HepG2 (cell line): ENCODE results near the gene SH2D3A. TPM values are rescaled to one million over a fixed set of nuclear protein-coding genes. Genes with fewer than 3 reads are reported as not detected.

Experiments used
- CREB1 ChIP-seq, 2 experiments: fragments of 450-650 bp in 1 of 2; IDR thresholded peaks; 2 replicates each; pipeline ENCODE4 v1.6.1; 2016 to 2017; ENCODE audit warnings: control low read depth in 1 of 2, mild to moderate bottlenecking in 1 of 2, missing compliant biosample characterization in 1 of 2, missing genetic modification characterization in 1 of 2
- NCOR1 ChIP-seq: fragments of 200-600 bp; sonication (generic); IDR thresholded peaks from 2 replicates; pipeline ENCODE4 v1.7.0; 2017; ENCODE audit warnings: antibody characterized with exemption, low read length, borderline replicate concordance
- PITX1 ChIP-seq: sonication (generic); formaldehyde crosslinking; IDR thresholded peaks from 2 replicates; pipeline ENCODE4 v1.5.1; 2020; ENCODE audit warnings: mild to moderate bottlenecking, missing genetic modification reagents
- RFXAP ChIP-seq: sonication (generic); formaldehyde crosslinking; IDR thresholded peaks from 2 replicates; pipeline ENCODE4 v1.4.0; 2020; ENCODE audit warnings: missing genetic modification reagents, borderline replicate concordance
- SNRNP70 ChIP-seq: fragments of 200-400 bp; formaldehyde crosslinking; IDR thresholded peaks from 2 replicates; pipeline ENCODE4 v1.6.1; 2017; ENCODE audit warnings: mild to moderate bottlenecking, low read depth, low read length, moderate library complexity
- SRSF4 ChIP-seq: fragments of 200-400 bp; formaldehyde crosslinking; IDR thresholded peaks from one replicate; pipeline ENCODE4 v1.6.1; 2018; ENCODE audit warnings: mild to moderate bottlenecking, low read depth, low read length, moderate library complexity; ENCODE audit not compliant: poor library complexity, severe bottlenecking
- SYNCRIP ChIP-seq: fragments of 200-400 bp; formaldehyde crosslinking; IDR thresholded peaks from 2 replicates; pipeline ENCODE4 v1.6.1; 2018; ENCODE audit warnings: mild to moderate bottlenecking, low read depth, low read length; ENCODE audit not compliant: insufficient read depth
- TP53 ChIP-seq: sonication (generic); formaldehyde crosslinking; conservative IDR thresholded peaks from 2 replicates; pipeline ENCODE4 v1.4.0; 2020; ENCODE audit warnings: missing genetic modification reagents
- ZMYM3 ChIP-seq: sonication (generic); formaldehyde crosslinking; IDR thresholded peaks from 2 replicates; pipeline ENCODE4 v1.5.1; 2020; ENCODE audit warnings: mild to moderate bottlenecking, missing genetic modification reagents
- ZNF136 ChIP-seq: sonication (generic); formaldehyde crosslinking; IDR thresholded peaks from 2 replicates; pipeline ENCODE4 v1.8.1; 2022; ENCODE audit warnings: low read depth, mild to moderate bottlenecking, moderate library complexity, missing genetic modification reagents
- ZNF460 ChIP-seq: sonication (generic); formaldehyde crosslinking; IDR thresholded peaks from 2 replicates; pipeline ENCODE4 v1.5.1; 2020; ENCODE audit warnings: missing genetic modification reagents, mild to moderate bottlenecking, borderline replicate concordance
- ZSCAN29 ChIP-seq: sonication (generic); formaldehyde crosslinking; conservative IDR thresholded peaks from 2 replicates; pipeline ENCODE4 v1.4.0; 2020; ENCODE audit warnings: mild to moderate bottlenecking, missing genetic modification reagents
- polyA plus RNA-seq, 8 experiments: library from polyadenylated mRNA; depleted of rRNA in 3 of 8; stranded (reverse) in 7 of 8; unstranded in 1 of 8; fragments of >200 nt; fragmentation: Illumina TruSeq in 4 of 8; extraction: Trizol in 4 of 8; gene quantifications; 2 replicates each; pipeline versions ENCODE4 v1.2.1 to v1.2.3, GENCODE V29; 2011 to 2016; ENCODE audit warnings: low read depth in 4 of 8, missing spikeins in 1 of 8, mixed read lengths in 1 of 8; ENCODE audit not compliant: insufficient read depth in 1 of 8
- total RNA-seq, 5 experiments: library from RNA; depleted of rRNA; stranded (reverse); fragments of >200 nt; fragmentation: Illumina TruSeq; extraction: Trizol; gene quantifications; 2 replicates each; pipeline ENCODE4 v1.2.3, GENCODE V29; 2016; ENCODE audit warnings: low read depth in 1 of 5
- TF ChIP-seq, protein P1 (sequence below): sonication (generic); formaldehyde crosslinking; IDR thresholded peaks from 2 replicates; pipeline ENCODE4 v1.8.0; 2022; ENCODE audit warnings: missing genetic modification reagents, mild to moderate bottlenecking, moderate library complexity, borderline replicate concordance
- TF ChIP-seq, protein P2 (sequence below): IDR thresholded peaks from 2 replicates; pipeline ENCODE4 v1.6.1; 2016; ENCODE audit warnings: mild to moderate bottlenecking, missing biosample characterization, missing genetic modification reagents
- TF ChIP-seq, protein P3 (sequence below): sonication (generic); formaldehyde crosslinking; IDR thresholded peaks from 2 replicates; pipeline ENCODE4 v1.5.1; 2020; ENCODE audit warnings: mild to moderate bottlenecking, missing genetic modification reagents, borderline replicate concordance
- TF ChIP-seq, protein P4 (sequence below): IDR thresholded peaks from 2 replicates; pipeline ENCODE4 v1.4.0; 2020; ENCODE audit warnings: mild to moderate bottlenecking, missing genetic modification reagents

The SH2D3A gene
- total and polyA plus RNA-seq, 2 of the 13 experiments (the other 11 are each of a cell fraction or from before 2014, with no cell fraction given) = 1.0 to 2.2 TPM

DNA sequence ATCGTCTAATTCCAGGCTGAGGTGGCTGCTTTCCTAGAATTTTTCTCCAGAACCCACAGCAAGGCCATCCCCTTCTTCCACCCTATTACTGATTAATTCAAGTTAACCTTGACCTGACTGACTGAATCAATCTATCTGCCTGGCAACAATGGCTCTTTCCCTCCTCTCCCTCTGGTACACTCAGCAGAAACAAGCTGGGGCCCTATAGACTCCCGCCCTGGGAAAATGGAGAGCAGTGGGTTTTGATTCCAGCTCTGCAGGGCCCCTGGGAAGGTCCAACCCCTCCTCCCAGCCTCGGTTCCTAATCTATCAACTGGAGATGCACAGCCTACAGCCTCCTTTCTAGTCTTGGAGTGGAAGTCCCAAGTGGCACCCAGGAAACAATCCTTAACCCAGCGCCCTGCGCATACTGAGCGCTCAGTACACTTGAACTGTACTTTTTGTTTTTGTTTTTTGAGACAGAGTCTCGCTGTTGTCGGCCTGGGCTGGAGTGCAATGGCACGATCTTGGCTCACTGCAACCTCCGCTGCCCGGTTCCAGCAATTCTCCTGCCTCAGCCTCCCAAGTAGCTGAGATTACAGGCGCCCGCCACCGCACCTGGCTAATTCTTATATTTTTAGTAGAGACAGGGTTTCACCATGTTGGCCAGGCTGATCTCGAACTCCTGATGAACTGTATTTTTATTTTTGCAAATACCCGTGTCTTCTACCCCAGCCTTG is 41.6 kb downstream of the SH2D3A start (continued):
- TF ChIP-seq PITX1 (no peak), ZSCAN29 (CRISPR knock-in tag) (peak; percentile 88; the same call in 1 of the 2 replicates), ZNF460 (CRISPR knock-in tag) (peak; percentile 68; the same call in 1 of the 2 replicates), SYNCRIP (no peak), ZNF136 (CRISPR knock-in tag) (no peak), CREB1 (IDR thresholded peaks at IDR 0.05) (no peak), CREB1 (CRISPR knock-in tag; IDR thresholded peaks at IDR 0.05) (0 out of 2 replicates have a peak, but pooled peaks have one; percentile 10), SRSF4 (no peak), RFXAP (peak; percentile 99), SNRNP70 (no peak), TP53 (no peak), NCOR1 (peak; percentile 50; the same call in 1 of the 2 replicates), ZMYM3 (CRISPR knock-in tag) (no peak)
- TF ChIP-seq, protein P1, sequence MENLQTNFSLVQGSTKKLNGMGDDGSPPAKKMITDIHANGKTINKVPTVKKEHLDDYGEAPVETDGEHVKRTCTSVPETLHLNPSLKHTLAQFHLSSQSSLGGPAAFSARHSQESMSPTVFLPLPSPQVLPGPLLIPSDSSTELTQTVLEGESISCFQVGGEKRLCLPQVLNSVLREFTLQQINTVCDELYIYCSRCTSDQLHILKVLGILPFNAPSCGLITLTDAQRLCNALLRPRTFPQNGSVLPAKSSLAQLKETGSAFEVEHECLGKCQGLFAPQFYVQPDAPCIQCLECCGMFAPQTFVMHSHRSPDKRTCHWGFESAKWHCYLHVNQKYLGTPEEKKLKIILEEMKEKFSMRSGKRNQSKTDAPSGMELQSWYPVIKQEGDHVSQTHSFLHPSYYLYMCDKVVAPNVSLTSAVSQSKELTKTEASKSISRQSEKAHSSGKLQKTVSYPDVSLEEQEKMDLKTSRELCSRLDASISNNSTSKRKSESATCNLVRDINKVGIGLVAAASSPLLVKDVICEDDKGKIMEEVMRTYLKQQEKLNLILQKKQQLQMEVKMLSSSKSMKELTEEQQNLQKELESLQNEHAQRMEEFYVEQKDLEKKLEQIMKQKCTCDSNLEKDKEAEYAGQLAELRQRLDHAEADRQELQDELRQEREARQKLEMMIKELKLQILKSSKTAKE (CRISPR knock-in tag) = no peak
- TF ChIP-seq, protein P2, sequence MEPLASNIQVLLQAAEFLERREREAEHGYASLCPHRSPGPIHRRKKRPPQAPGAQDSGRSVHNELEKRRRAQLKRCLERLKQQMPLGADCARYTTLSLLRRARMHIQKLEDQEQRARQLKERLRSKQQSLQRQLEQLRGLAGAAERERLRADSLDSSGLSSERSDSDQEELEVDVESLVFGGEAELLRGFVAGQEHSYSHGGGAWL (CRISPR knock-in tag) = no peak
- TF ChIP-seq, protein P3, sequence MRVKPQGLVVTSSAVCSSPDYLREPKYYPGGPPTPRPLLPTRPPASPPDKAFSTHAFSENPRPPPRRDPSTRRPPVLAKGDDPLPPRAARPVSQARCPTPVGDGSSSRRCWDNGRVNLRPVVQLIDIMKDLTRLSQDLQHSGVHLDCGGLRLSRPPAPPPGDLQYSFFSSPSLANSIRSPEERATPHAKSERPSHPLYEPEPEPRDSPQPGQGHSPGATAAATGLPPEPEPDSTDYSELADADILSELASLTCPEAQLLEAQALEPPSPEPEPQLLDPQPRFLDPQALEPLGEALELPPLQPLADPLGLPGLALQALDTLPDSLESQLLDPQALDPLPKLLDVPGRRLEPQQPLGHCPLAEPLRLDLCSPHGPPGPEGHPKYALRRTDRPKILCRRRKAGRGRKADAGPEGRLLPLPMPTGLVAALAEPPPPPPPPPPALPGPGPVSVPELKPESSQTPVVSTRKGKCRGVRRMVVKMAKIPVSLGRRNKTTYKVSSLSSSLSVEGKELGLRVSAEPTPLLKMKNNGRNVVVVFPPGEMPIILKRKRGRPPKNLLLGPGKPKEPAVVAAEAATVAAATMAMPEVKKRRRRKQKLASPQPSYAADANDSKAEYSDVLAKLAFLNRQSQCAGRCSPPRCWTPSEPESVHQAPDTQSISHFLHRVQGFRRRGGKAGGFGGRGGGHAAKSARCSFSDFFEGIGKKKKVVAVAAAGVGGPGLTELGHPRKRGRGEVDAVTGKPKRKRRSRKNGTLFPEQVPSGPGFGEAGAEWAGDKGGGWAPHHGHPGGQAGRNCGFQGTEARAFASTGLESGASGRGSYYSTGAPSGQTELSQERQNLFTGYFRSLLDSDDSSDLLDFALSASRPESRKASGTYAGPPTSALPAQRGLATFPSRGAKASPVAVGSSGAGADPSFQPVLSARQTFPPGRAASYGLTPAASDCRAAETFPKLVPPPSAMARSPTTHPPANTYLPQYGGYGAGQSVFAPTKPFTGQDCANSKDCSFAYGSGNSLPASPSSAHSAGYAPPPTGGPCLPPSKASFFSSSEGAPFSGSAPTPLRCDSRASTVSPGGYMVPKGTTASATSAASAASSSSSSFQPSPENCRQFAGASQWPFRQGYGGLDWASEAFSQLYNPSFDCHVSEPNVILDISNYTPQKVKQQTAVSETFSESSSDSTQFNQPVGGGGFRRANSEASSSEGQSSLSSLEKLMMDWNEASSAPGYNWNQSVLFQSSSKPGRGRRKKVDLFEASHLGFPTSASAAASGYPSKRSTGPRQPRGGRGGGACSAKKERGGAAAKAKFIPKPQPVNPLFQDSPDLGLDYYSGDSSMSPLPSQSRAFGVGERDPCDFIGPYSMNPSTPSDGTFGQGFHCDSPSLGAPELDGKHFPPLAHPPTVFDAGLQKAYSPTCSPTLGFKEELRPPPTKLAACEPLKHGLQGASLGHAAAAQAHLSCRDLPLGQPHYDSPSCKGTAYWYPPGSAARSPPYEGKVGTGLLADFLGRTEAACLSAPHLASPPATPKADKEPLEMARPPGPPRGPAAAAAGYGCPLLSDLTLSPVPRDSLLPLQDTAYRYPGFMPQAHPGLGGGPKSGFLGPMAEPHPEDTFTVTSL (CRISPR knock-in tag) = 0 out of 2 replicates have a peak, but pooled peaks have one; percentile 43
- TF ChIP-seq, protein P4, sequence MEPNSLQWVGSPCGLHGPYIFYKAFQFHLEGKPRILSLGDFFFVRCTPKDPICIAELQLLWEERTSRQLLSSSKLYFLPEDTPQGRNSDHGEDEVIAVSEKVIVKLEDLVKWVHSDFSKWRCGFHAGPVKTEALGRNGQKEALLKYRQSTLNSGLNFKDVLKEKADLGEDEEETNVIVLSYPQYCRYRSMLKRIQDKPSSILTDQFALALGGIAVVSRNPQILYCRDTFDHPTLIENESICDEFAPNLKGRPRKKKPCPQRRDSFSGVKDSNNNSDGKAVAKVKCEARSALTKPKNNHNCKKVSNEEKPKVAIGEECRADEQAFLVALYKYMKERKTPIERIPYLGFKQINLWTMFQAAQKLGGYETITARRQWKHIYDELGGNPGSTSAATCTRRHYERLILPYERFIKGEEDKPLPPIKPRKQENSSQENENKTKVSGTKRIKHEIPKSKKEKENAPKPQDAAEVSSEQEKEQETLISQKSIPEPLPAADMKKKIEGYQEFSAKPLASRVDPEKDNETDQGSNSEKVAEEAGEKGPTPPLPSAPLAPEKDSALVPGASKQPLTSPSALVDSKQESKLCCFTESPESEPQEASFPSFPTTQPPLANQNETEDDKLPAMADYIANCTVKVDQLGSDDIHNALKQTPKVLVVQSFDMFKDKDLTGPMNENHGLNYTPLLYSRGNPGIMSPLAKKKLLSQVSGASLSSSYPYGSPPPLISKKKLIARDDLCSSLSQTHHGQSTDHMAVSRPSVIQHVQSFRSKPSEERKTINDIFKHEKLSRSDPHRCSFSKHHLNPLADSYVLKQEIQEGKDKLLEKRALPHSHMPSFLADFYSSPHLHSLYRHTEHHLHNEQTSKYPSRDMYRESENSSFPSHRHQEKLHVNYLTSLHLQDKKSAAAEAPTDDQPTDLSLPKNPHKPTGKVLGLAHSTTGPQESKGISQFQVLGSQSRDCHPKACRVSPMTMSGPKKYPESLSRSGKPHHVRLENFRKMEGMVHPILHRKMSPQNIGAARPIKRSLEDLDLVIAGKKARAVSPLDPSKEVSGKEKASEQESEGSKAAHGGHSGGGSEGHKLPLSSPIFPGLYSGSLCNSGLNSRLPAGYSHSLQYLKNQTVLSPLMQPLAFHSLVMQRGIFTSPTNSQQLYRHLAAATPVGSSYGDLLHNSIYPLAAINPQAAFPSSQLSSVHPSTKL (CRISPR knock-in tag) = peak; percentile 56
